GM18507 (cell line): ENCODE measurements around the gene ADAP1.
A peak's percentile ranks its signal among the peaks of the same experiment; 100 is the strongest.
"Not testable (repeated sequence)": the region's sequence is repeated elsewhere in the genome, so short reads cannot be mapped to it uniquely, and the experiment has no call there.

Experiments
- DNase-seq: peaks from one replicate; pipeline ENCODE4 v3.0.0; 2011; ENCODE audit warnings: low read depth; ENCODE audit not compliant: insufficient read length; ENCODE audit errors: extremely low spot score
- FAIRE-seq: peaks from 2 replicates; lab custom pipeline; 2011; peaks lifted over from hg19 to GRCh38; lab: Jason Lieb, UNC

The ADAP1 gene

GRCh38 chr7:962401-963081 lies 8.1 kb upstream of the ADAP1 start:
- no peak for DNase-seq
- no peak for FAIRE-seq

DNA sequence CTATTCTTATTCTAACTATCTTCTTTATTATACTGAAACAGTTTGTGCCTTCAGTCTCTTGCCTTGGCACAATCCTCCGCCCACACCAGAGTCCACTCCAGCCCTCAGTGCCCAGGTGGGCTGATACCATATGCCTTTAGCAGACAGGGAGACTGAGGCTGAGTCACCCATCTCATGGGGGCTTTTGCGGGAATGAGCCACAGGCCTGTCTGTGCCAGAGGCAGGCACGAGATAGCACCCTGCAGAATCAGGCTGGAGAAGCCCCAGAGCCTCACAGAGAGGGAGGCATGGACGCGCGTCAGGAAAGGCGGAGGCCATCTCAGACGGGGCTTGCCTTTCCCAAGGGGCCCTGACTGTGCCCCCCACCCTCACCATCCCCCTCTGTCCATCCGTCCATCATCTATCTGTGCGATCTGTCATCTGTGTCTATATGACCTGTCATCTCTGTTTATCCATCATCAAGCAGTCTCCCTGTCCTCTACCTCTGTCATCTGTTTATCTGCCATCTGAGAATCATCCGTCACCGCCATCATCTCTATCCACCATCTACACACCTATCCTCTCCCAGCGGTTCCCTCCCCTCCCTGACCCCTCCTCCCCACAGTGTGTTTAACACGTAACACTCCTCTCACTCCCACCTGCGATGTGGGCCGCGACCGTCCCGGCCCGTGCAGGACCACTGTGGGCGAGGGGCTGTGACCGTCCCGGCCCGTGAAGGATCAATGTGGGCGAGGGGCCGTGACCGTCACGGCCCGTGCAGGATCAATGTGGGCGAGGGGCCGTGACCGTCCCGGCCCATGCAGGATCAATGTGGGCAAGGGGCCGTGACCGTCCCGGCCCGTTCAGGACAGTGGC lies 7.3 kb upstream of the ADAP1 start:
- DNase-seq (no peak), FAIRE-seq (no peak)

DNA sequence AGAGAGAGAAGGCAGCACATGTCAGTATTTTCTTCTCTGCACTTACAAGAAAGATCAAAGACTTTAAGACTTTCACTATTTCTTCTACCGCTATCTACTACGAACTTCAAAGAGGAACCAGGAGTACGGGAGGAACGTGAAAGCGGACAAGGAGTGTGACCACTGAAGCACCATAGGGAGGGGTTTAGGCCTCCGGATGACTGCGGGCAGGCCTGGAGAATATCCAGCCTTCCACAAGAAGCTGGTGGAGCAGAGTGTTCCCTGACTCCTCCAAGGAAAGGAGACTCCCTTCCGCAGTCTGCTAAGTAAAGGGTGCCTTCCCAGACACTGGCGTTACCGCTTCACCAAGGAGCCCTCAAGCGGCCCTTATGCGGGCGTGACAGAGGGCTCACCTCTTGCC lies 6.5 kb upstream of the ADAP1 start:
- not testable (repeated sequence) for FAIRE-seq

GRCh38 chr7:960269-960871 lies 5.9 kb upstream of the ADAP1 start:
- DNase-seq (no peak), FAIRE-seq (no peak)

More for the DNA sequence above, 6.5 kb upstream of the ADAP1 start:
- DNase-seq = not testable (repeated sequence)

GRCh38 chr7:959740-960139 lies 5.3 kb upstream of the ADAP1 start:
- DNase-seq, FAIRE-seq: not testable (repeated sequence)

DNA sequence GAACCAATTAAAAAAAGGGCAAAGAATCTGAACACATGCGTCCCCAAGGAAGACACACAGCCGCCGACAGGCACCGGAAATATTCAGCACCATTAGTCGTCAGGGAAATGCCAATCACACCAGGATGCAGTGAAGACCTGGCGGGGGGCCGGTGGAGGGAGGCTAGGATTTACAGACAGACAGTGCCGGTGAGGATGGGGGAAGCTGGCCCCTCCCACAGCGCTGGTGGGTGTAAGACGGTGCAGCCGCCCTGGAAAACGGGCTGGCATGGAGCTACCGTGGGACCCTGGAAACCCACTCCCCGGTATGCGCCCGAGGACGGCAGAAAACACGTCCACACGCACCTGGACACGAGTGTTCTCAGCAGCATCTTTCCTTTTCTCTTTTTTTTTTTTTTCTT lies 4.8 kb upstream of the ADAP1 start:
- DNase-seq (no peak), FAIRE-seq (no peak)

GRCh38 chr7:958221-959200 lies 4.0 kb upstream of the ADAP1 start:
- no peak for FAIRE-seq

GRCh38 chr7:957418-958220 lies 3.1 kb upstream of the ADAP1 start:
- FAIRE-seq = no peak
- DNase-seq = no peak

More at GRCh38 chr7:958221-959200, 4.0 kb upstream of the ADAP1 start:
- no peak for DNase-seq

DNA sequence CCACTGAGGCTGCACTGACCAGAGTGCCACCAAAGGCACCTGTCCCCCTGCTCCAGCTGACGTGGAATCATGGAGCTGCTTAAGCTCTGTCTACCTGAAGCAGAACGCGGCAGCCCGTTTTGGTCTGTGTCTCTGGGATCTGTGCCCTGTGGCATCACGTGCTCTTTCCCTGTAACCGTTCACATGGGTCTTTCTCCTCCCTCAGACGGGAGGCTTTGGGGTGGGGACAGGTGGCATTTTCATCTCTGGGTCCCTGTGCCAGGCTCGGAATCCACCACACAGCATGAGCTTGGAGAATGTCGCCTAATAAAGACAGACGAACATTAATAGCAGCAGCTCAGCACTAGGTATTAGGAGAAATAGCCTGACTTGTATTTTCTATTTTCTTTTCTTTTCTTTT lies 1.6 kb upstream of the ADAP1 start:
- FAIRE-seq = no peak
- no peak for DNase-seq

- DNase-seq (no peak), FAIRE-seq (peak; percentile 33)
Measured at GRCh38 chr7:953547-954327, 743 bp downstream of the ADAP1 start.

DNA sequence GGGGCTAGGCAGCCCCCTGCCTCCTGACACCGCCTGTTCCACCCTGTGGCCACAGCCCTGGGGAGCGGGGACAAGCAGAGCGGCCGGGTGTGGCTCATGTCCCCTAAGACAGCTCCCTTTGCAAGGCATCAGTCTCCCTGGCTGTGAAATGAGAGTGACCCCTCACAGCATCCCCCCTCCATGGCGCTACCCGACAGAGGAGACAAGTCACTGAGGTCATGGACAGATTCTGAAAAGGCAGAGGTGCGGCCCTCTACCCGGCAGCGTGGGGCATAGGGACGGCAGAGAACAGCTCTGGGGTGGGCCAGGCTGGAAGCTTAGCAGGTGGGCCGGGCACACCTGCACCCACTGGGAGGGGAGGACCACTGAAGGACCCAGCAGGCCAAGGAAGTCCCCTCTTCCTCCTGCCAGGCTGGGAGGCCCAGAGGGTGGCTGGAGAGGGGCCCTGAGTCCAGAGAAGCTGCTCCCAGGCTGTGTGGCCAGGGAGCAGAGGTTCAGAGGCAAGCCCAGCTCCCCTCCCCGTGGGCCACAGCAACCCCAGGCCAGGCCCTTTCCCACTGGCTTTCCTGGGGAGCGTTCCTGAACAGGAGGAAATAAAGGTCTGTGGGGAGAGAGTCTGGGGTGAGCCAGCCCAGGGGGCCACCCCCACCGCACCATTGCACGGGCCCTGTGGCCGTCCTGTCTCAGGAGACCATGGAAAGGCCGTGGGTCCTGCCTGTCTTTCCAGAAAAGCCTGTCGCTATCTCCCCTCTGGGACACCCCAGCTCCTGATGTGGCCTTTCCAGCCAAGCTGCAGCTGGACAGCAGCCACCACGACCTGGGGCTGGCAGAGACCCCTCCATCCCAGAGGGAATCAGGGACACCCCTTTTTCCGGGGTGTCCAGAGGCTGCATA lies 1.7 kb downstream of the ADAP1 start:
- FAIRE-seq = no peak
- no peak for DNase-seq

GRCh38 chr7:951881-952547 lies 2.5 kb downstream of the ADAP1 start:
- FAIRE-seq (no peak), DNase-seq (no peak)

GRCh38 chr7:949021-949934 lies 5.2 kb downstream of the ADAP1 start:
- FAIRE-seq (no peak), DNase-seq (no peak)

GRCh38 chr7:947391-948210 lies 6.9 kb downstream of the ADAP1 start:
- DNase-seq = no peak
- FAIRE-seq = no peak
